Measurements from ENCODE around the gene FAM221A. TPM values are rescaled to one million over a fixed set of nuclear protein-coding genes. Genes with fewer than 3 reads are reported as not detected.

FAM221A gene
- total RNA-seq, 4 donors from 2014 or later = 3.2 to 12.1 (median 7.5) TPM

DNA sequence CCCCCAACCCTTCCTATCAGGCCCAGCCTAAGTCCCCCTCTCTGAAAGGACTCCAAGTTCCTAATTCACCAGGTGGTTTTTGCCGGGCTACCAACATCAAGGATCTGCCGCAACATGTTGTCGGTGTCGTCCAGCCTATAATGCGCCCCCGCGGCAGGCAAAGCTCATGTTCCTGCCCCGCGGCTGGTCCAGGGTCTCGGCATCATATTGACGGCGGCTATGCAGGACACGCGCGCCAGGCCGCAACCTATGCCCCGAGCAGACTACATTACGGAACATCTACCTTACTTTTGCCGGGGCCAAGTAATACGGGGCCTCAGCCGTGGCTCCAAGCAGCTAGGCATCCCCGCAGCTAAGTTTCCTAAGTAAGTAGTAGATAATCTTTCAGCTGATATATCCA is 24.6 kb upstream of the FAM221A start:
- TF ChIP-seq EP300 (IDR thresholded peaks at IDR 0.05) (no peak), POLR2A (IDR thresholded peaks at IDR 0.05) (no peak), POLR2AphosphoS5 (IDR thresholded peaks at IDR 0.05) (no peak)
- ATAC-seq = no peak
- Histone ChIP-seq H3K27me3 (no peaks in the 10 kb centered on the region), H3K4me1 (no peaks in the 10 kb centered on the region), H3K9me3 (peaks cover 0 to 35% (median 0%) of the 10 kb centered on the region in 3 donors), H3K4me3 (no peak overlapping the region), H3K36me3 (no peaks in the 10 kb centered on the region), H3K27ac (no peak overlapping the region)
- 100% methylated on average over 10 to 12 of the region's 22 CpGs for WGBS, 2 donors (ENCODE audit: low coverage in 1 of 2)

DNA sequence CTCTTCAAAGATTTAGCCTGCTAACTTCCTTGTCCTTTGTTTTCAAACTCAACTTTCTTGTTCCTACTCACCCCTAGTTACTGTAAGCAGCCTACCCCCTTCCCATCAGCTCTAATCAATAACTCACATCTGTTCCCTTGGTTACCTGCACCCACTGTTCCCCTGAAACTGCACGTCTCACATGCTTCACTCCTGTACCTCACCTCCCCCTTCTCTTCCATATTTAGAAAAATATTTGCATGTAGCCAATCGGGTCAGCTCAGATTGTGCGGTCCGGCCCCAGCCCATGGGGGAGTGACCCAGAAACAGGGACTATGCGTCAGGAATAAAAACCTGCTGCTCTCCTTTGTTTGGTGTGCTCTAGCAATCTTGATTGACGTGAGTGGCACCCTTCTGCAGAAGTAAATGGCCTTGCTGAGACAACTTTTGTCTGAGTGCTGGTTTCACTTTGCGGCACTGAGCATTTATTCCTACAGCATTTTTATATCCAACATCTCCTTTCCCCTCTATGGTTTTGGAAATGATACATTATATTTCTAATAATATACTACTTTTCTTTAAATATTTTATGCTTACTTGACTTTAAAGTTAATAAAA is 21.1 kb upstream of the FAM221A start:
- Histone ChIP-seq H3K9me3 (peaks cover 0 to 24% (median 0%) of the 10 kb centered on the region in 3 donors), H3K4me3 (no peak overlapping the region), H3K36me3 (no peaks in the 10 kb centered on the region), H3K27ac (no peak overlapping the region), H3K4me1 (no peaks in the 10 kb centered on the region), H3K27me3 (no peaks in the 10 kb centered on the region)
- TF ChIP-seq EP300 (IDR thresholded peaks at IDR 0.05) = no peak
- TF ChIP-seq, protein P1, sequence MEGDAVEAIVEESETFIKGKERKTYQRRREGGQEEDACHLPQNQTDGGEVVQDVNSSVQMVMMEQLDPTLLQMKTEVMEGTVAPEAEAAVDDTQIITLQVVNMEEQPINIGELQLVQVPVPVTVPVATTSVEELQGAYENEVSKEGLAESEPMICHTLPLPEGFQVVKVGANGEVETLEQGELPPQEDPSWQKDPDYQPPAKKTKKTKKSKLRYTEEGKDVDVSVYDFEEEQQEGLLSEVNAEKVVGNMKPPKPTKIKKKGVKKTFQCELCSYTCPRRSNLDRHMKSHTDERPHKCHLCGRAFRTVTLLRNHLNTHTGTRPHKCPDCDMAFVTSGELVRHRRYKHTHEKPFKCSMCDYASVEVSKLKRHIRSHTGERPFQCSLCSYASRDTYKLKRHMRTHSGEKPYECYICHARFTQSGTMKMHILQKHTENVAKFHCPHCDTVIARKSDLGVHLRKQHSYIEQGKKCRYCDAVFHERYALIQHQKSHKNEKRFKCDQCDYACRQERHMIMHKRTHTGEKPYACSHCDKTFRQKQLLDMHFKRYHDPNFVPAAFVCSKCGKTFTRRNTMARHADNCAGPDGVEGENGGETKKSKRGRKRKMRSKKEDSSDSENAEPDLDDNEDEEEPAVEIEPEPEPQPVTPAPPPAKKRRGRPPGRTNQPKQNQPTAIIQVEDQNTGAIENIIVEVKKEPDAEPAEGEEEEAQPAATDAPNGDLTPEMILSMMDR (IDR thresholded peaks at IDR 0.05) = no peak
- no peak for TF ChIP-seq POLR2A (IDR thresholded peaks at IDR 0.05)
- TF ChIP-seq POLR2AphosphoS5 (IDR thresholded peaks at IDR 0.05) = no peak
- 58 to 59% methylated on average over 3 to 4 of the region's 7 CpGs for WGBS, 2 donors (ENCODE audit: low coverage in 1 of 2)
- ATAC-seq = no peak

DNA sequence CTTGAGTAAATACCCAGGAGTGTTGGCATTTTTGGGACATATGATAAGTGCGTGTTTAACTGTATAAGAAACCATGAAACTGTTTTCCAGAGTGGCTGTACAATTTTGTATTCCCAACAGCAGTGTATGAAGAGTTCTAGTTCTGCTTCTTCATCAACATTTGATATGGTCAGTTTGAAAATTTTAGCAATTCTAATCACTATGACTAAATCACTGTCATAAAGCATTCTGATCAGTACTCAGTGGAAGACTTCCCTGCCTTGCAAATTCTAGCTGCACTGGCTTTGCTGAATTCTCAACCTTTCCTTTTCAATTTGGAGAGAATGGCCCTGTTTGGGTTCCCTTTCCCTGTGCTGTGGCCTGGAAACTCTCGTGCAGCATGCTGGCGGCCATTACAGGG is 18.6 kb upstream of the FAM221A start:
- WGBS, 2 donors (ENCODE audit: low coverage in 1 of 2) = 67 to 89% methylated on average over 1 to 3 of the region's 3 CpGs
- Histone ChIP-seq H3K27ac (no peak overlapping the region), H3K27me3 (no peaks in the 10 kb centered on the region), H3K9me3 (peaks cover 0 to 7% (median 0%) of the 10 kb centered on the region in 3 donors), H3K4me1 (no peaks in the 10 kb centered on the region), H3K36me3 (no peaks in the 10 kb centered on the region), H3K4me3 (no peak overlapping the region)
- ATAC-seq = no peak
- TF ChIP-seq, protein P1 (IDR thresholded peaks at IDR 0.05) = no peak
- TF ChIP-seq EP300 (IDR thresholded peaks at IDR 0.05) = no peak
- TF ChIP-seq POLR2AphosphoS5 (IDR thresholded peaks at IDR 0.05) = no peak
- no peak for TF ChIP-seq POLR2A (IDR thresholded peaks at IDR 0.05)

DNA sequence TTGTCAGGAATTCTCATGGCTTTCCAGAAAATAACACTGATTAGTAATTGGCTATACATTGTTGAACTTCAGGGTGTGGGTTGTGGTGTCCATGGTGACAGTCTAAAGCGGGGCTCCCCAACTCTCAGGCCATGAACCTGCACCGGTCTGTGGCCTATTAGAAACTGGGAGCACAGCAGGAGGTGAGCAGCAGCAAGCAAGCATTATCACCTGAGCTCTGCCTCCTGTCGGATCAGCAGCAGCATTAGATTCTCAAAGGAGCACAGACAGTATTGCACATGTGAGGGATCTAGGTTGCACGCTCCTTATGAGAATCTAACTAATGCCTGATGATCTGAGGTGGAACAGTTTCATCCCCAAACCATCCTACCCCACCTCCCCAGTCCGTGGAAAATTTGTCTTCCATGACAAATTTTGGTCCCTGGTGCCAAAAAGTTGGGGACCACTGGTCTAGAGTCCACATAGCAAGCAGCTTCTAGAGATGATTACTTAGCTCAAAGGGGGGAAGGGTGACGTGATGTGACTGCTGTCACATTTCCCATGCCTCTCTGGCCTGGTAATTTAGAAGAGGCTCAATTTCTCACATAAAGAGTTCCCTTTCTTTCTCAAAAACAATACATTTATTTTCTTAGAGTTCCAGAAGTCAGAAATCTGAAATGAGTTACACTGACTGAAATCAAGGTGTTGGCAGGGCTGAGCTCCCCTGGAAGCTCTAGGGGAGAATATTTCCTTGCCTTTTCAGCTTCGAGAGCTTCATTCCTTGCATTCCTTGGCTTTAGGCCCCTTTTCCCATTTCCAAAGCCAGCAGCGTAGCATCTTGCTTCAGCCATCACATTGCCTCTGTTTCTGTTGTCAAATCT is 17.6 kb upstream of the FAM221A start:
- Histone ChIP-seq H3K4me3 (no peak overlapping the region), H3K9me3 (peaks cover 0 to 7% (median 0%) of the 10 kb centered on the region in 3 donors), H3K27me3 (no peaks in the 10 kb centered on the region), H3K4me1 (no peaks in the 10 kb centered on the region), H3K36me3 (no peaks in the 10 kb centered on the region), H3K27ac (no peak overlapping the region)
- TF ChIP-seq POLR2AphosphoS5 (IDR thresholded peaks at IDR 0.05) (no peak), POLR2A (IDR thresholded peaks at IDR 0.05) (no peak), EP300 (IDR thresholded peaks at IDR 0.05) (no peak)
- TF ChIP-seq, protein P1 (IDR thresholded peaks at IDR 0.05) = no peak
- no peak for ATAC-seq
- WGBS, 2 donors (ENCODE audit: low coverage in 1 of 2) = 47 to 59% methylated on average over 4 to 6 of the region's 8 CpGs

DNA sequence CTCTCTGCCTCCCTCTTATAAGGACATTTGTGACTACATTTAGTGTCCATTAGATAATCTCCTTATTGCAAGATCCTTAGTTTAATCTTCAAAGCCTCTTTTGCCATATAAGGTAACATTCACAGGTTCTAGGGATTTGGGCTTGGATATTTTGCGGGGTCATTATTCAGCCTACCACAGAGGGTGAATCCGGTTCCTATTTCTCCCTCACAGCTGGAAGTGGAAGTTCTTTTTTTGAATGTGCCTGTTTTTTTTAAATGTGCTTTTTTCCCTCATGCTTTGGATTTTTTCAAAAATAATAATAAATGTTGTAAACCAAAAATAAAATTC is 17.1 kb upstream of the FAM221A start:
- Histone ChIP-seq H3K4me1 (no peaks in the 10 kb centered on the region), H3K4me3 (no peak overlapping the region), H3K27ac (no peak overlapping the region), H3K27me3 (no peaks in the 10 kb centered on the region), H3K9me3 (peaks cover 0 to 7% (median 0%) of the 10 kb centered on the region in 3 donors), H3K36me3 (no peaks in the 10 kb centered on the region)
- 76 to 77% methylated on average over 2 of the region's 2 CpGs for WGBS, 2 donors (ENCODE audit: low coverage in 1 of 2)
- no peak for ATAC-seq
- TF ChIP-seq EP300 (IDR thresholded peaks at IDR 0.05) (no peak), POLR2AphosphoS5 (IDR thresholded peaks at IDR 0.05) (no peak), POLR2A (IDR thresholded peaks at IDR 0.05) (no peak)
- TF ChIP-seq, protein P1 (IDR thresholded peaks at IDR 0.05) = no peak
